HG03439 (cell line): Measurements from ENCODE around the gene SCARB1.

Source experiments
- ATAC-seq: cut with Tn5 transposase; IDR thresholded peaks from one replicate; pipeline ENCODE4 v1.9.1; 2021; ENCODE audit warnings: mild to moderate bottlenecking, moderate library complexity; ENCODE audit not compliant: unreplicated experiment

Gene SCARB1

GRCh38 chr12:124737772-124738635 is 125.7 kb downstream of the SCARB1 start:
- ATAC-seq: no peak

- ATAC-seq: no peak
Observed at GRCh38 chr12:124737040-124737419, 126.6 kb downstream of the SCARB1 start.

- ATAC-seq: no peak
Observed at GRCh38 chr12:124736115-124737039, 127.3 kb downstream of the SCARB1 start.

- no peak for ATAC-seq
Observed at GRCh38 chr12:124734224-124734788, 129.4 kb downstream of the SCARB1 start.

GRCh38 chr12:124733086-124733485 is 130.6 kb downstream of the SCARB1 start:
- ATAC-seq: no peak

- no peak for ATAC-seq
Observed at GRCh38 chr12:124732275-124733075, 131.2 kb downstream of the SCARB1 start.

- no peak for ATAC-seq
Observed at GRCh38 chr12:124731869-124732268, 131.8 kb downstream of the SCARB1 start.

- no peak for ATAC-seq
Observed at GRCh38 chr12:124730455-124730932, 133.2 kb downstream of the SCARB1 start.

GRCh38 chr12:124727922-124728321 is 135.7 kb downstream of the SCARB1 start:
- no peak for ATAC-seq

GRCh38 chr12:124727264-124727800 is 136.3 kb downstream of the SCARB1 start:
- ATAC-seq: no peak
